ENCODE results near the gene GPANK1.
A peak's percentile ranks its signal among the peaks of the same experiment; 100 is the strongest.

The GPANK1 gene

GRCh38 chr6:31660381-31661261 lies 4.2 kb downstream of the GPANK1 start, which contains the start of gene C6orf47 (continued):
- TF ChIP-seq ATF2 (tag by site-specific recombination; IDR thresholded peaks at IDR 0.05; ENCODE audit: low read depth) (no peak), ZNF704 (tag by site-specific recombination; IDR thresholded peaks at IDR 0.05) (no peak), ZNF341 (tag by site-specific recombination; IDR thresholded peaks at IDR 0.05; ENCODE audit: low read depth) (peak; percentile 66), ZNF518A (tag by site-specific recombination; conservative IDR thresholded peaks at IDR 0.05; ENCODE audit: low read depth) (no peak), ELK4 (IDR thresholded peaks at IDR 0.05; ENCODE audit: borderline replicate concordance, low read depth, low read length) (no peak), ZNF776 (tag by site-specific recombination; IDR thresholded peaks at IDR 0.05; ENCODE audit: borderline replicate concordance) (no peak), ZNF677 (tag by site-specific recombination; IDR thresholded peaks at IDR 0.05) (no peak), ZNF423 (tag by site-specific recombination; IDR thresholded peaks at IDR 0.05) (no peak), ZXDB (tag by site-specific recombination; IDR thresholded peaks at IDR 0.05) (peak; percentile 64; the same call in 1 of the 2 replicates), ZNF112 (tag by site-specific recombination; IDR thresholded peaks at IDR 0.05) (no peak), ZBTB26 (tag by site-specific recombination; optimal IDR thresholded peaks at IDR 0.05) (peak; percentile 95), ZNF148 (tag by site-specific recombination; IDR thresholded peaks at IDR 0.05; ENCODE audit: borderline replicate concordance) (no peak), ZSCAN18 (tag by site-specific recombination; IDR thresholded peaks at IDR 0.05) (no peak), ZBTB48 (tag by site-specific recombination; IDR thresholded peaks at IDR 0.05) (peak; percentile 74), SP2 (tag by site-specific recombination; IDR thresholded peaks at IDR 0.05) (peak; percentile 92), GLI2 (tag by site-specific recombination; IDR thresholded peaks at IDR 0.05; ENCODE audit: borderline replicate concordance, low read depth) (no peak), SALL2 (tag by site-specific recombination; IDR thresholded peaks at IDR 0.05; ENCODE audit: borderline replicate concordance) (no peak), ZNF175 (tag by site-specific recombination; IDR thresholded peaks at IDR 0.05) (no peak), BCL11A (tag by site-specific recombination; IDR thresholded peaks at IDR 0.05; ENCODE audit: low read depth) (no peak), ZNF514 (tag by site-specific recombination; IDR thresholded peaks at IDR 0.05) (no peak), ZSCAN16 (tag by site-specific recombination; IDR thresholded peaks at IDR 0.05) (0 out of 2 replicates have a peak, but pooled peaks have one; percentile 9), ZNF157 (tag by site-specific recombination; IDR thresholded peaks at IDR 0.05) (no peak), ZNF654 (tag by site-specific recombination; IDR thresholded peaks at IDR 0.05; ENCODE audit: low read depth) (no peak), ZNF354C (tag by site-specific recombination; IDR thresholded peaks at IDR 0.05; ENCODE audit: borderline replicate concordance, low read depth) (no peak)

All from HEK293 (cell line).